ENCODE results near the gene ITFG1. TPM values are rescaled to one million over a fixed set of nuclear protein-coding genes. Genes with fewer than 3 reads are reported as not detected.

The ITFG1 gene
- total and polyA plus RNA-seq, 2 of the 13 experiments (the other 11 are each of a cell fraction or from before 2014, with no cell fraction given), result 74.5 to 150 TPM

DNA sequence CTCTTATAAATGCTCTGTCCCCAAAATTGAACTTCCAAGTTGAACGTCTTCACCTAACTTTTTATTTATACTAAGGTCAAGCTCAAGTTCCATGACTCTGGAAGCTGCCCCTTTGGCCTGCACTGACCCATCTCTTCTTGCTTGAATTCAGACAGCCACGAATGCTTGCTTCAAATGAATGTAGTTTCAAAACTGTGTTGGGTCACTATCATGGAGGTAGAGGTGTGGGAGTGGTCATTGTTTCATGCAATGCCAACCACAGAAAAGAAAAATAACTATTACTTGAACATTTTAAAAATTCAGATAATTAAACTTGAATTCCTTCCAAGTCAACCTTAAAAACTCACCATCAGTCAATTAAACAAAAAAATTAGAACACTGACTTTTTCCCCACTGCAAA, 2.5 kb downstream of the ITFG1 start (continued):
- TF ChIP-seq, protein P1, sequence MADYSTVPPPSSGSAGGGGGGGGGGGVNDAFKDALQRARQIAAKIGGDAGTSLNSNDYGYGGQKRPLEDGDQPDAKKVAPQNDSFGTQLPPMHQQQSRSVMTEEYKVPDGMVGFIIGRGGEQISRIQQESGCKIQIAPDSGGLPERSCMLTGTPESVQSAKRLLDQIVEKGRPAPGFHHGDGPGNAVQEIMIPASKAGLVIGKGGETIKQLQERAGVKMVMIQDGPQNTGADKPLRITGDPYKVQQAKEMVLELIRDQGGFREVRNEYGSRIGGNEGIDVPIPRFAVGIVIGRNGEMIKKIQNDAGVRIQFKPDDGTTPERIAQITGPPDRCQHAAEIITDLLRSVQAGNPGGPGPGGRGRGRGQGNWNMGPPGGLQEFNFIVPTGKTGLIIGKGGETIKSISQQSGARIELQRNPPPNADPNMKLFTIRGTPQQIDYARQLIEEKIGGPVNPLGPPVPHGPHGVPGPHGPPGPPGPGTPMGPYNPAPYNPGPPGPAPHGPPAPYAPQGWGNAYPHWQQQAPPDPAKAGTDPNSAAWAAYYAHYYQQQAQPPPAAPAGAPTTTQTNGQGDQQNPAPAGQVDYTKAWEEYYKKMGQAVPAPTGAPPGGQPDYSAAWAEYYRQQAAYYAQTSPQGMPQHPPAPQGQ (CRISPR knock-in tag; IDR thresholded peaks at IDR 0.05; ENCODE audit: borderline replicate concordance), result no peak
- no peak for TF ChIP-seq MTF1 (CRISPR knock-in tag; IDR thresholded peaks at IDR 0.05)
- no peak for TF ChIP-seq ZNF343 (CRISPR knock-in tag; IDR thresholded peaks at IDR 0.05)
- TF ChIP-seq ZNF569 (CRISPR knock-in tag; IDR thresholded peaks at IDR 0.05; ENCODE audit: borderline replicate concordance), result no peak
- no peak for TF ChIP-seq ZNF746 (CRISPR knock-in tag; IDR thresholded peaks at IDR 0.05)

DNA sequence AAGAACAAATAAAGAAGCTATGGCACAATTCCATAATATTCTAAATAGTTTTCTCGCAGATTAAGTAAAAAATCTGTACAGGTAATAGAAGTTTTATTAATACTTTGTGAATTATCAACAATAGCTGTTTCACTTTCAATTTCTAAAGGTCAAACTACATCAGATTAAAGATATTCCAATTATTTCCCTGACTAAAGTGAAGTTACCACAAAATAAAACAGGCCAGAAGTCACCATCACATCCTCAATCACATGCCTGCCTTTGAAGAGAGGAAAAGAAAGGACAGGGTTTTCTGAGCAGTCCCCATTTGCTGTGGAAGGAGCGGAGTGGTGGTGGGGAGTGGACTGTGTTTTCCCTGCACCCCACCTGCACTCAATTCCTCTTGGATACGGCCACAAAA, 11.1 kb downstream of the ITFG1 start:
- Histone ChIP-seq H2AFZ (ENCODE audit: low read length) (no peak overlapping the region), H3K79me2 (ENCODE audit: insufficient read depth, low read length) (peaks cover 2% of the 10 kb centered on the region), H3K4me2 (ENCODE audit: low read depth, low read length) (no peak overlapping the region), H3K9me3 (ENCODE audit: low read length) (no peaks in the 10 kb centered on the region), H3K9ac (ENCODE audit: insufficient read depth, low read depth, low read length) (no peak overlapping the region), H3K27me3 (ENCODE audit: control insufficient read depth in 1 of 2, insufficient read depth in 2 of 2, low read length in 2 of 2) (no peaks in the 10 kb centered on the region), H3K4me1 (ENCODE audit: insufficient read depth, low read length) (peaks cover 19% of the 10 kb centered on the region), H3K36me3 (replicated peaks in 1 of 2; ENCODE audit: control insufficient read depth in 1 of 2, insufficient read depth in 2 of 2, low read length in 2 of 2) (peaks cover 4 to 43% of the 10 kb centered on the region in 2 experiments), H3K27ac (ENCODE audit: extremely low read length, insufficient read depth, low read length) (no peak overlapping the region), H4K20me1 (ENCODE audit: insufficient read depth, low read length) (no peaks in the 10 kb centered on the region), H3K4me3 (replicated peaks in 1 of 3; ENCODE audit: insufficient read depth in 1 of 3, low read depth in 2 of 3, low read length in 3 of 3) (no peak overlapping the region)
- ChIA-PET CTCF (ENCODE audit: low intra/inter-chr PET ratio, low total read pairs) (no interaction called here), POLR2A (interaction anchor here (1.5 to 1.9 kb wide), 2 partner anchors 11 kb away, joined by 10 to 17 read pairs; partner anchors contain the start of genes ITFG1 and PHKB)
- FAIRE-seq (no peak), DNase-seq (ENCODE audit: low spot score) (no peak), ATAC-seq (no peak)
- intact Hi-C loops (cut with micrococcal nuclease; ENCODE audit: unreplicated experiment), result no loop called here
- TF ChIP-seq ZNF234 (CRISPR knock-in tag; conservative IDR thresholded peaks at IDR 0.05) (no peak), ZFP36 (IDR thresholded peaks at IDR 0.05; ENCODE audit: borderline replicate concordance, low read depth, low read length, partially characterized antibody) (no peak)
- BruUV-seq (replicated peaks), result no TSS peak
- WGBS (ENCODE audit: low lambda C conversion rate), result 98% methylated on average over 3 of the region's 3 CpGs
- in situ Hi-C loops (cut with HindIII; ENCODE audit: extremely low pct_ligation_motif_present, low pct_unique_long_range_greater_than_20kb), result no loop called here

All from HepG2 (cell line).